ENCODE data around the gene HDC. TPM values are rescaled to one million over a fixed set of nuclear protein-coding genes. Genes with fewer than 3 reads are reported as not detected.

The HDC gene
- polyA plus RNA-seq, 1 of the 3 experiments (the other 2 are of a cell fraction) = not detected

DNA sequence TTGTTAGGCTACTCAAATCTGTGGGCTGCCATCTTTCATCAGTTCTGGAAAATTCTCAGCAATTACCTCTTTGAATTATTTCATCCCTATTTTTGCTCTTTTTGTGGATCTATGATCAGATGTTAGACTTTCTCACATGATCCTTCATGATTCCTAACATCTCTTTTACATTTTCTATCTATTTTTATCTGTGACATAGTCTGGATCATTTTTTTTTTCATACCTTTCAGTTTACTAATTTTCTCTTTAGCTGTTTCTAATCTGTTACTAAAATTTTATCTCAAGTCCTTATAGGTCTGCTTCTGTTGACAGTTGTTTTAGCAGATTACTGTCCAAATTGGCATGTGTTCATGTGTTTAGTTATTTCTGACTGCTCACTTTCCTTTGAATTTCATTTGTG lies 42.3 kb upstream of the HDC start:
- no peak for TF ChIP-seq RCOR1 (IDR thresholded peaks at IDR 0.05; ENCODE audit: low read length)
- TF ChIP-seq CTCF (IDR thresholded peaks at IDR 0.05) = no peak
- no peak for TF ChIP-seq FOXM1 (IDR thresholded peaks at IDR 0.05; ENCODE audit: low read depth)
- TF ChIP-seq, protein P1, sequence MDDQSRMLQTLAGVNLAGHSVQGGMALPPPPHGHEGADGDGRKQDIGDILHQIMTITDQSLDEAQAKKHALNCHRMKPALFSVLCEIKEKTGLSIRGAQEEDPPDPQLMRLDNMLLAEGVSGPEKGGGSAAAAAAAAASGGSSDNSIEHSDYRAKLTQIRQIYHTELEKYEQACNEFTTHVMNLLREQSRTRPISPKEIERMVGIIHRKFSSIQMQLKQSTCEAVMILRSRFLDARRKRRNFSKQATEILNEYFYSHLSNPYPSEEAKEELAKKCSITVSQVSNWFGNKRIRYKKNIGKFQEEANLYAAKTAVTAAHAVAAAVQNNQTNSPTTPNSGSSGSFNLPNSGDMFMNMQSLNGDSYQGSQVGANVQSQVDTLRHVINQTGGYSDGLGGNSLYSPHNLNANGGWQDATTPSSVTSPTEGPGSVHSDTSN (IDR thresholded peaks at IDR 0.05) = no peak
- TF ChIP-seq TCF12 (IDR thresholded peaks at IDR 0.05) = no peak
- TF ChIP-seq NFIC (IDR thresholded peaks at IDR 0.05; ENCODE audit: borderline replicate concordance) = no peak
- H3K4me1 ChIP-seq (ENCODE audit: control insufficient read depth in 1 of 2, insufficient read depth in 2 of 2, low read depth in 1 of 2, low read length in 1 of 2) = no peaks in the 10 kb centered on the region
- H3K27me3 ChIP-seq (ENCODE audit: insufficient read depth) = no peaks in the 10 kb centered on the region
- DNase-seq = no peak
- H3K27ac ChIP-seq (ENCODE audit: low read depth in 2 of 2, low read length in 1 of 2) = no peak overlapping the region
- peaks cover under 1% of the 10 kb centered on the region for H3F3A ChIP-seq (replicated peaks; ENCODE audit: insufficient read depth)
- no peaks in the 10 kb centered on the region for H4K20me1 ChIP-seq (ENCODE audit: insufficient read depth)
- no peak overlapping the region for H3K4me2 ChIP-seq
- H3K9ac ChIP-seq = no peak overlapping the region
- no peaks in the 10 kb centered on the region; the same call in 1 of the 2 replicates for H3K9me2 ChIP-seq
- H2AFZ ChIP-seq (ENCODE audit: low read depth) = no peak overlapping the region
- peaks cover 3 to 17% of the 10 kb centered on the region in 2 experiments for H3K36me3 ChIP-seq (replicated peaks in 1 of 2; ENCODE audit: control insufficient read depth in 1 of 2, insufficient read depth in 2 of 2, low read length in 1 of 2)
- no peak overlapping the region for H3K4me3 ChIP-seq (ENCODE audit: low read depth in 2 of 2, low read length in 1 of 2)
- H3K9me3 ChIP-seq = no peaks in the 10 kb centered on the region
- POLR2A ChIA-PET = no interaction called here
- CTCF ChIA-PET = no interaction called here
- H3K79me2 ChIP-seq (ENCODE audit: insufficient read depth) = peaks cover 8% of the 10 kb centered on the region

DNA sequence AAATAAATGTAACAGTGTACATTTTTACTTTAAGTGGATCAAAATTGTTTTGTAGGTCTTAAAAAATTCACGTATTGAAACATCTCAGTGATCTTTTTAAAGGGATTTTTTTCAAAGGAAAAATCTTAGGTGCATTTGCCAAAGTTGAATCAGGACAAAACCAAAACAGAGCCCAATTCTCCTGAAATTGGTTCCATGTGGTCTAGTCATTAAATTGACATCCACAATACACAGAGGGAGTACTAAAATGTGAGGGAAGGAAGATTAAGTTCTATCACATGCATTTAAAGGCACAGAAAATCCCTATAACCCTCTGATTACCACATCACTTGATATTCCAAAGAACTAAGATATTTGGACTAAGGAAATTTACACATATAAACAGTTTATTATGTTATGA lies 39.3 kb upstream of the HDC start:
- Histone ChIP-seq H3K9ac (no peak overlapping the region), H3K27ac (ENCODE audit: low read depth in 2 of 2, low read length in 1 of 2) (no peak overlapping the region), H3K4me1 (ENCODE audit: control insufficient read depth in 1 of 2, insufficient read depth in 2 of 2, low read depth in 1 of 2, low read length in 1 of 2) (no peaks in the 10 kb centered on the region), H2AFZ (ENCODE audit: low read depth) (no peak overlapping the region), H3K4me2 (no peak overlapping the region), H3K9me2 (no peaks in the 10 kb centered on the region; the same call in 1 of the 2 replicates), H3K27me3 (ENCODE audit: insufficient read depth) (no peaks in the 10 kb centered on the region), H3K4me3 (ENCODE audit: low read depth in 2 of 2, low read length in 1 of 2) (no peak overlapping the region), H3F3A (replicated peaks; ENCODE audit: insufficient read depth) (no peaks in the 10 kb centered on the region), H3K79me2 (ENCODE audit: insufficient read depth) (peaks cover 5% of the 10 kb centered on the region; the same call in 1 of the 2 replicates), H3K36me3 (replicated peaks in 1 of 2; ENCODE audit: control insufficient read depth in 1 of 2, insufficient read depth in 2 of 2, low read length in 1 of 2) (peaks cover 8 to 25% of the 10 kb centered on the region in 2 experiments), H3K9me3 (no peaks in the 10 kb centered on the region), H4K20me1 (ENCODE audit: insufficient read depth) (no peaks in the 10 kb centered on the region)
- DNase-seq = no peak
- POLR2A ChIA-PET = no interaction called here
- 89% methylated on average over 1 of the region's 1 CpG for WGBS (ENCODE audit: low lambda C conversion rate)
- TF ChIP-seq NRF1 (IDR thresholded peaks at IDR 0.05; ENCODE audit: low read depth, low read length) (no peak), MAX (IDR thresholded peaks at IDR 0.05; ENCODE audit: low read depth) (no peak)
- TF ChIP-seq, protein P2, sequence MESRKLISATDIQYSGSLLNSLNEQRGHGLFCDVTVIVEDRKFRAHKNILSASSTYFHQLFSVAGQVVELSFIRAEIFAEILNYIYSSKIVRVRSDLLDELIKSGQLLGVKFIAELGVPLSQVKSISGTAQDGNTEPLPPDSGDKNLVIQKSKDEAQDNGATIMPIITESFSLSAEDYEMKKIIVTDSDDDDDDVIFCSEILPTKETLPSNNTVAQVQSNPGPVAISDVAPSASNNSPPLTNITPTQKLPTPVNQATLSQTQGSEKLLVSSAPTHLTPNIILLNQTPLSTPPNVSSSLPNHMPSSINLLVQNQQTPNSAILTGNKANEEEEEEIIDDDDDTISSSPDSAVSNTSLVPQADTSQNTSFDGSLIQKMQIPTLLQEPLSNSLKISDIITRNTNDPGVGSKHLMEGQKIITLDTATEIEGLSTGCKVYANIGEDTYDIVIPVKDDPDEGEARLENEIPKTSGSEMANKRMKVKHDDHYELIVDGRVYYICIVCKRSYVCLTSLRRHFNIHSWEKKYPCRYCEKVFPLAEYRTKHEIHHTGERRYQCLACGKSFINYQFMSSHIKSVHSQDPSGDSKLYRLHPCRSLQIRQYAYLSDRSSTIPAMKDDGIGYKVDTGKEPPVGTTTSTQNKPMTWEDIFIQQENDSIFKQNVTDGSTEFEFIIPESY (IDR thresholded peaks at IDR 0.05; ENCODE audit: borderline replicate concordance, low read depth) = no peak
- CTCF ChIA-PET = no interaction called here

Data from SK-N-SH (cell line).